Smooth muscle cell (in vitro differentiated cells): Measurements from ENCODE around the gene FUT8. TPM values are rescaled to one million over a fixed set of nuclear protein-coding genes. Genes with fewer than 3 reads are reported as not detected.

Source experiments
- DNase-seq: peaks from one replicate; lab custom pipeline; 2025; ENCODE audit not compliant: unreplicated experiment; lab: John Stamatoyannopoulos, UW
- H2AFZ ChIP-seq: fragments of 200-600 bp; sonication (generic); 2 replicates; pipeline ENCODE4 v1.6.0; 2016; ENCODE audit warnings: antibody characterized with exemption, low read depth, mild to moderate bottlenecking
- H3F3A ChIP-seq: fragments of 200-600 bp; sonication (generic); 2 replicates; pipeline ENCODE4 v1.6.0; 2017; ENCODE audit warnings: antibody characterized with exemption, low read depth
- H3K27ac ChIP-seq: fragments of 200-600 bp; sonication (generic); 2 replicates; pipeline ENCODE4 v1.5.1; 2016; ENCODE audit warnings: low read depth, mild to moderate bottlenecking
- H3K27me3 ChIP-seq: fragments of 200-600 bp; sonication (generic); 2 replicates; pipeline ENCODE4 v1.6.1; 2016; ENCODE audit warnings: low read depth, mild to moderate bottlenecking
- H3K36me3 ChIP-seq: fragments of 200-600 bp; sonication (generic); 2 replicates; pipeline ENCODE4 v1.5.1; 2016; ENCODE audit warnings: low read depth
- H3K4me1 ChIP-seq: fragments of 200-600 bp; sonication (generic); 2 replicates; pipeline ENCODE4 v1.5.1; 2016; ENCODE audit warnings: low read depth
- H3K4me2 ChIP-seq: fragments of 200-600 bp; sonication (generic); 2 replicates; pipeline ENCODE4 v1.6.0; 2016; ENCODE audit warnings: mild to moderate bottlenecking
- H3K4me3 ChIP-seq: fragments of 200-600 bp; sonication (generic); 2 replicates; pipeline ENCODE4 v1.5.1; 2016; ENCODE audit warnings: mild to moderate bottlenecking
- H3K79me2 ChIP-seq: fragments of 200-600 bp; sonication (generic); 2 replicates; pipeline ENCODE4 v1.6.0; 2016; ENCODE audit warnings: low read depth, mild to moderate bottlenecking
- H3K9ac ChIP-seq: fragments of 200-600 bp; sonication (generic); 2 replicates; pipeline ENCODE4 v1.6.0; 2016; ENCODE audit warnings: low read depth
- H3K9me3 ChIP-seq: fragments of 200-600 bp; sonication (generic); replicated peaks from 2 replicates; pipeline ENCODE4 v1.5.1; 2016; ENCODE audit warnings: low read depth
- H4K20me1 ChIP-seq: fragments of 200-600 bp; sonication (generic); 2 replicates; pipeline ENCODE4 v1.6.0; 2016; ENCODE audit warnings: low read depth
- whole genome bisulfite sequencing: methylation state at CpG from one replicate; pipeline ENCODE4 v1.1.7; 2016; ENCODE audit warnings: low lambda C conversion rate; 5-methylcytosine and 5-hydroxymethylcytosine counted together
- polyA plus RNA-seq: library from polyadenylated mRNA; unstranded; fragments of >200 nt; fragmentation: Nextera tagmentation; extraction: Ambion mirVana; gene quantifications from 2 replicates; pipeline ENCODE4 v1.2.1, GENCODE V29; 2016
- total RNA-seq: library from RNA; depleted of rRNA; stranded (reverse); fragments of >200 nt; gene quantifications from 2 replicates; pipeline ENCODE4 v1.2.3, GENCODE V29; 2014
- TF ChIP-seq, protein P1 (sequence below): fragments of 200-600 bp; sonication (generic); IDR thresholded peaks from 2 replicates; pipeline ENCODE4 v1.5.1; 2017; ENCODE audit warnings: borderline replicate concordance, mild to moderate bottlenecking, antibody characterized with exemption; ENCODE audit not compliant: insufficient read depth, poor library complexity, severe bottlenecking

The FUT8 gene
- total and polyA plus RNA-seq, 2 experiments from 2014 or later, result 12.8 to 50.2 TPM

DNA sequence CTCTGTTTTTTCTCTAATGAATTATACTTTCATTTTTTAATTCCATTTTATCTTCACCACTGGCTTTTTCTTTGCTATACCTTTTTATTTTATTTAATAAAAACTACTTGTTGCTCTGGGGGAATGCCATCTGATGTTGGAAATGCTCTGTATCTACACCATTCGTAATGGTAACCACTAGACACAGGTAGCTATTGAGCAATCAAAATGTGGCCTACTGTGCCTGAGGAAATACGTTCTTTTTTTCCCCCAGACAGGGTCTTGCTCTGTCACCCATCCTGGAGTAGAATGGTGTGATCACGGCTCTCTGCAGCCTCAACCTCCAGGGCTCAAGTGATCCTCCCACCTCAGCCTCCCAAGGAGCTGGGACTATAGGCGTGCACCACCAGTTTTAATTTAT is 140.2 kb downstream of the FUT8 start:
- no peak for DNase-seq
- Histone ChIP-seq H3K4me1 (no peaks in the 10 kb centered on the region), H3K9ac (no peak overlapping the region), H3F3A (no peaks in the 10 kb centered on the region), H3K79me2 (peaks cover 5% of the 10 kb centered on the region), H3K36me3 (no peaks in the 10 kb centered on the region), H2AFZ (no peak overlapping the region), H3K4me3 (no peak overlapping the region), H3K9me3 (no peaks in the 10 kb centered on the region), H4K20me1 (peaks cover 5% of the 10 kb centered on the region), H3K27ac (no peak overlapping the region), H3K27me3 (no peaks in the 10 kb centered on the region), H3K4me2 (no peak overlapping the region)
- TF ChIP-seq, protein P1, sequence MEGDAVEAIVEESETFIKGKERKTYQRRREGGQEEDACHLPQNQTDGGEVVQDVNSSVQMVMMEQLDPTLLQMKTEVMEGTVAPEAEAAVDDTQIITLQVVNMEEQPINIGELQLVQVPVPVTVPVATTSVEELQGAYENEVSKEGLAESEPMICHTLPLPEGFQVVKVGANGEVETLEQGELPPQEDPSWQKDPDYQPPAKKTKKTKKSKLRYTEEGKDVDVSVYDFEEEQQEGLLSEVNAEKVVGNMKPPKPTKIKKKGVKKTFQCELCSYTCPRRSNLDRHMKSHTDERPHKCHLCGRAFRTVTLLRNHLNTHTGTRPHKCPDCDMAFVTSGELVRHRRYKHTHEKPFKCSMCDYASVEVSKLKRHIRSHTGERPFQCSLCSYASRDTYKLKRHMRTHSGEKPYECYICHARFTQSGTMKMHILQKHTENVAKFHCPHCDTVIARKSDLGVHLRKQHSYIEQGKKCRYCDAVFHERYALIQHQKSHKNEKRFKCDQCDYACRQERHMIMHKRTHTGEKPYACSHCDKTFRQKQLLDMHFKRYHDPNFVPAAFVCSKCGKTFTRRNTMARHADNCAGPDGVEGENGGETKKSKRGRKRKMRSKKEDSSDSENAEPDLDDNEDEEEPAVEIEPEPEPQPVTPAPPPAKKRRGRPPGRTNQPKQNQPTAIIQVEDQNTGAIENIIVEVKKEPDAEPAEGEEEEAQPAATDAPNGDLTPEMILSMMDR, result no peak
- WGBS, result 91% methylated on average over 4 of the region's 4 CpGs

DNA sequence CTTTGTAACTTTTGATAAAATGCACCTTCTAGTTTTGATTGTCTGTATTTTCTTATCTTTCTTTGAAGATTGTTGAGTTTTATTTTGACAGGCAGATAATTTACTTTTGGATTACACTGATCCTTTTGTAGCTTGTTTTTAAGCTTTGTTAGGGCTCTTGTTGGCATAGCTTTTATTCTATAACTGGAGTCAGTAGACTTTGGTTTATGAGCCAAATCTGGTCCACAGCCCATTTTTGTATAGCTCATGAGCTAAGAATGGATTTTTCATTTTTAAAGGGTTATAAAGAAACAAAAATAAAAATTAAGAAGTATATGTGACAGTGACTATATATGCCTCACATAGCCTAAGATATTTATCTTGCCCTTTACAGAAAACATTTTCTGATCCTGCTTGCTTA is 142.3 kb downstream of the FUT8 start:
- peaks cover 5% of the 10 kb centered on the region for H4K20me1 ChIP-seq
- H3K36me3 ChIP-seq, result no peaks in the 10 kb centered on the region
- no peak overlapping the region for H3K4me2 ChIP-seq
- no peak overlapping the region for H3K9ac ChIP-seq
- H3K9me3 ChIP-seq, result no peaks in the 10 kb centered on the region
- no peak overlapping the region for H3K4me3 ChIP-seq
- H3K79me2 ChIP-seq, result no peaks in the 10 kb centered on the region
- H3K4me1 ChIP-seq, result no peaks in the 10 kb centered on the region
- H3K27me3 ChIP-seq, result no peaks in the 10 kb centered on the region
- no peak overlapping the region for H3K27ac ChIP-seq
- DNase-seq, result no peak
- H2AFZ ChIP-seq, result no peak overlapping the region
- H3F3A ChIP-seq, result no peaks in the 10 kb centered on the region
- TF ChIP-seq, protein P1, result no peak

DNA sequence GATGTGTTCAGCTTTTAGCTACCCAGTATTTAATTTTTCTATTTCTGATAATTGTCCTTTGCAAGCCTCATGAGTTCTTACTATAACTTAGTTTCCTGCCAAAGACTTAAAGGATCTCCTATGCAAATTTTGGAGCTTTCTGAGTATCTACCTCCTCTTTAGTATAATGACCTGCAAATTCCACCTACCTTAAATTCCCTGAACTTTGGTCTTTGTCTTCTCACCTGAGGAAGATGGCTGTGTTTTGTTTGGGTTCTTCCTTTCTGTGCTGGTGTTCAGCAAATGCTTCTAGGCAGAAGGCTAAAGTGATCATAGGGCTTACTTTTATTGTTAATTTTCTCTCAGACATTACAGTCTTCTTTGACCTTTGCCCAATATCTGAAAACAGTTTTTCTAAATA is 142.8 kb downstream of the FUT8 start:
- Histone ChIP-seq H3K79me2 (no peaks in the 10 kb centered on the region), H3K36me3 (no peaks in the 10 kb centered on the region), H3K27me3 (no peaks in the 10 kb centered on the region), H3K9me3 (no peaks in the 10 kb centered on the region), H2AFZ (no peak overlapping the region), H3K9ac (no peak overlapping the region), H3K4me1 (no peaks in the 10 kb centered on the region), H4K20me1 (peaks cover 5% of the 10 kb centered on the region), H3K4me2 (no peak overlapping the region), H3F3A (no peaks in the 10 kb centered on the region), H3K27ac (no peak overlapping the region), H3K4me3 (no peak overlapping the region)
- no peak for DNase-seq
- TF ChIP-seq, protein P1, result no peak

DNA sequence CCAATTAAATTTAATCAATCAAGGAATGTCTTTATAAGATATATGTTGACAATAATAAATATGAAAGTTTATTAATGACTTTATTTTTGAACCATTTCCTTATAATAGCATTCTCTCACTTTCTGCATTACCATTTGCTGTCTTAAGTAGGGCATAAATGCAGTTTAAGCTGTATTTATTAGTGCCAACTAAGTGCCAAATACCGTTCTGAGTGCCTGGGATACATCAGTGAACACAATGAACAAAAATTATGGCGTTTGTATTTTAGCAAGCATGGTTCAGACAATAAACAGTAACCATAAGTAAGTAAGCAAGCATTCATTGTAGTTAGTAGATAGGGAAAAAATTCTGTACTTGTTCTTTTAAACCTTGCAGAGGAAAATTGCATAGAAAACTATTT is 145.8 kb downstream of the FUT8 start:
- Histone ChIP-seq H2AFZ (no peak overlapping the region), H3K79me2 (no peaks in the 10 kb centered on the region), H3K4me3 (no peak overlapping the region), H3K9ac (no peak overlapping the region), H3K4me1 (no peaks in the 10 kb centered on the region), H3F3A (no peaks in the 10 kb centered on the region), H4K20me1 (peaks cover 5% of the 10 kb centered on the region), H3K27ac (no peak overlapping the region), H3K36me3 (no peaks in the 10 kb centered on the region), H3K27me3 (no peaks in the 10 kb centered on the region), H3K9me3 (no peaks in the 10 kb centered on the region), H3K4me2 (no peak overlapping the region)
- 83% methylated on average over 2 of the region's 2 CpGs for WGBS
- no peak for DNase-seq
- TF ChIP-seq, protein P1, result no peak
